Brain microvascular endothelial cell (primary cell): ENCODE results near the gene CYP2W1.

Source experiments
- DNase-seq: peaks from one replicate; pipeline ENCODE4 v3.0.0-alpha.2; 2020
- H3K27ac ChIP-seq: fragments of 250-450 bp; sonication (Bioruptor Pico); 2 replicates; pipeline ENCODE4 v1.5.1; 2020; ENCODE audit warnings: mild to moderate bottlenecking, moderate library complexity
- H3K27me3 ChIP-seq: fragments of 250-450 bp; sonication (Bioruptor Pico); replicated peaks from 2 replicates; pipeline ENCODE4 v1.5.1; 2020; ENCODE audit warnings: mild to moderate bottlenecking
- H3K36me3 ChIP-seq: fragments of 250-450 bp; sonication (Bioruptor Pico); replicated peaks from 2 replicates; pipeline ENCODE4 v1.5.1; 2020; ENCODE audit warnings: mild to moderate bottlenecking
- H3K4me3 ChIP-seq: 2 replicates; pipeline ENCODE4 v1.5.1; 2011; ENCODE audit warnings: low read depth, mild to moderate bottlenecking, control low read depth, low read length, moderate library complexity
- CTCF ChIP-seq: IDR thresholded peaks from 2 replicates; pipeline ENCODE4 v1.5.1; 2011; ENCODE audit warnings: low read depth, mild to moderate bottlenecking, moderate library complexity, low read length, control low read depth, inconsistent platforms; ENCODE audit errors: missing control alignments
- in situ Hi-C: cut with HindIII; loops from 2 replicates; pipeline ENCODE4 v1.10.0; 2017; ENCODE audit warnings: low sequenced_read_pairs, low pct_ligation_motif_present

The CYP2W1 gene

GRCh38 chr7:945147-945555 is 37.8 kb upstream of the CYP2W1 start:
- no peak for DNase-seq
- H3K27me3 ChIP-seq = peaks cover 2% of the 10 kb centered on the region
- H3K4me3 ChIP-seq = no peak overlapping the region
- TF ChIP-seq CTCF = no peak
- no peak overlapping the region for H3K27ac ChIP-seq
- no peaks in the 10 kb centered on the region for H3K36me3 ChIP-seq
- in situ Hi-C loops = no loop called here

GRCh38 chr7:945556-946255 is 37.3 kb upstream of the CYP2W1 start:
- in situ Hi-C loops = no loop called here
- DNase-seq = no peak
- H3K27me3 ChIP-seq = peaks cover 2% of the 10 kb centered on the region
- H3K27ac ChIP-seq = no peak overlapping the region
- H3K36me3 ChIP-seq = no peaks in the 10 kb centered on the region
- TF ChIP-seq CTCF = no peak
- H3K4me3 ChIP-seq = no peak overlapping the region

GRCh38 chr7:946256-946996 is 36.6 kb upstream of the CYP2W1 start:
- Histone ChIP-seq H3K36me3 (no peaks in the 10 kb centered on the region), H3K27ac (no peak overlapping the region), H3K4me3 (no peak overlapping the region), H3K27me3 (peaks cover 2% of the 10 kb centered on the region)
- TF ChIP-seq CTCF = no peak
- in situ Hi-C loops = no loop called here
- DNase-seq = no peak

- H3K4me3 ChIP-seq = no peak overlapping the region
- no peak for TF ChIP-seq CTCF
- in situ Hi-C loops = no loop called here
Observed at GRCh38 chr7:947391-948210, 35.4 kb upstream of the CYP2W1 start.

GRCh38 chr7:949021-949934 is 33.7 kb upstream of the CYP2W1 start:
- Histone ChIP-seq H3K36me3 (no peaks in the 10 kb centered on the region), H3K4me3 (no peak overlapping the region), H3K27me3 (peaks cover 2% of the 10 kb centered on the region), H3K27ac (no peak overlapping the region)
- no peak for TF ChIP-seq CTCF
- DNase-seq = no peak
- in situ Hi-C loops = no loop called here

More at GRCh38 chr7:947391-948210, 35.4 kb upstream of the CYP2W1 start:
- no peak for DNase-seq
- H3K36me3 ChIP-seq = no peaks in the 10 kb centered on the region
- no peak overlapping the region for H3K27ac ChIP-seq
- H3K27me3 ChIP-seq = no peaks in the 10 kb centered on the region
